Activated naive CD4-positive, alpha-beta T cell treated with anti-CD3 and anti-CD28 coated beads for 36 hours (primary cell): Measurements from ENCODE around the gene MYH15. TPM values are rescaled to one million over a fixed set of nuclear protein-coding genes. Genes with fewer than 3 reads are reported as not detected.

Source experiments
- CTCF ChIA-PET: fragments of 350-600 bp; sonication (Branson Sonifier 250); formaldehyde crosslinking; loops from one replicate; lab custom pipeline; 2021; ENCODE audit warnings: antibody characterized with exemption; lab: Charles Lee
- DNase-seq: peaks from one replicate; pipeline ENCODE4 v3.0.0-alpha.2; 2020
- H3K27ac Mint-ChIP-seq: one replicate; pipeline ENCODE4 v1.8.0; 2021; ENCODE audit warnings: mild to moderate bottlenecking, mixed read lengths
- H3K27me3 Mint-ChIP-seq: one replicate; pipeline ENCODE4 v1.8.0; 2021; ENCODE audit warnings: low read depth, mixed read lengths
- H3K36me3 Mint-ChIP-seq: one replicate; pipeline ENCODE4 v1.8.0; 2021; ENCODE audit warnings: low read depth, mixed read lengths
- H3K4me1 Mint-ChIP-seq: one replicate; pipeline ENCODE4 v1.8.0; 2021; ENCODE audit warnings: low read depth, mixed read lengths
- H3K4me3 Mint-ChIP-seq: one replicate; pipeline ENCODE4 v1.8.0; 2021; ENCODE audit warnings: mild to moderate bottlenecking, moderate library complexity, mixed read lengths
- H3K9me3 Mint-ChIP-seq: one replicate; pipeline ENCODE4 v1.8.0; 2021; ENCODE audit warnings: mixed read lengths
- intact Hi-C: fragments of 100-400 bp; cut with micrococcal nuclease; formaldehyde crosslinking; loops from one replicate; pipeline ENCODE4 v1.15.1; 2023
- total RNA-seq, 2 experiments: library from RNA; stranded (reverse); gene quantifications; one replicate each; pipeline ENCODE4 v1.2.3, GENCODE V29; 2021

Gene MYH15
- total RNA-seq, 2 experiments from 2014 or later: 0.07 TPM; not detected in 1

- intact Hi-C loops: no loop called here
- H3K36me3 Mint-ChIP-seq: no peaks in the 10 kb centered on the region
- peaks cover 2% of the 10 kb centered on the region for H3K4me1 Mint-ChIP-seq
- DNase-seq: no peak
- no peak overlapping the region for H3K27ac Mint-ChIP-seq
- H3K4me3 Mint-ChIP-seq: no peak overlapping the region
- H3K9me3 Mint-ChIP-seq: no peaks in the 10 kb centered on the region
- H3K27me3 Mint-ChIP-seq: no peaks in the 10 kb centered on the region
- CTCF ChIA-PET: no interaction called here
Observed at GRCh38 chr3:108378153-108378951, 132.0 kb downstream of the MYH15 start.

- CTCF ChIA-PET: no interaction called here
- H3K36me3 Mint-ChIP-seq: no peaks in the 10 kb centered on the region
- DNase-seq: no peak
- H3K27ac Mint-ChIP-seq: no peak overlapping the region
- H3K9me3 Mint-ChIP-seq: no peaks in the 10 kb centered on the region
- H3K4me1 Mint-ChIP-seq: peaks cover 2% of the 10 kb centered on the region
- intact Hi-C loops: no loop called here
- no peak overlapping the region for H3K4me3 Mint-ChIP-seq
- no peaks in the 10 kb centered on the region for H3K27me3 Mint-ChIP-seq
Observed at GRCh38 chr3:108377384-108377783, 133.0 kb downstream of the MYH15 start.

- H3K27ac Mint-ChIP-seq: no peak overlapping the region
- no peak overlapping the region for H3K4me3 Mint-ChIP-seq
- CTCF ChIA-PET: no interaction called here
- DNase-seq: no peak
- no peaks in the 10 kb centered on the region for H3K36me3 Mint-ChIP-seq
- intact Hi-C loops: no loop called here
- no peaks in the 10 kb centered on the region for H3K27me3 Mint-ChIP-seq
- H3K9me3 Mint-ChIP-seq: no peaks in the 10 kb centered on the region
- no peaks in the 10 kb centered on the region for H3K4me1 Mint-ChIP-seq
Observed at GRCh38 chr3:108376026-108376425, 134.4 kb downstream of the MYH15 start.

- no peak for DNase-seq
- H3K27me3 Mint-ChIP-seq: no peaks in the 10 kb centered on the region
- H3K27ac Mint-ChIP-seq: no peak overlapping the region
- CTCF ChIA-PET: interaction anchor here (0.8 kb wide), 1 partner anchor 669 kb away, joined by 3 read pairs; no protein-coding TSS in a partner anchor
- no peak overlapping the region for H3K4me3 Mint-ChIP-seq
- no peaks in the 10 kb centered on the region for H3K9me3 Mint-ChIP-seq
- intact Hi-C loops: no loop called here
- no peaks in the 10 kb centered on the region for H3K36me3 Mint-ChIP-seq
- no peaks in the 10 kb centered on the region for H3K4me1 Mint-ChIP-seq
Observed at GRCh38 chr3:108359011-108359410, 151.4 kb downstream of the MYH15 start.

- CTCF ChIA-PET: no interaction called here
- Mint-ChIP-seq H3K27me3 (no peaks in the 10 kb centered on the region), H3K27ac (no peak overlapping the region), H3K4me1 (no peaks in the 10 kb centered on the region), H3K4me3 (no peak overlapping the region), H3K36me3 (no peaks in the 10 kb centered on the region), H3K9me3 (no peaks in the 10 kb centered on the region)
- no peak for DNase-seq
- intact Hi-C loops: no loop called here
Observed at GRCh38 chr3:108357042-108357441, 153.4 kb downstream of the MYH15 start.

DNA sequence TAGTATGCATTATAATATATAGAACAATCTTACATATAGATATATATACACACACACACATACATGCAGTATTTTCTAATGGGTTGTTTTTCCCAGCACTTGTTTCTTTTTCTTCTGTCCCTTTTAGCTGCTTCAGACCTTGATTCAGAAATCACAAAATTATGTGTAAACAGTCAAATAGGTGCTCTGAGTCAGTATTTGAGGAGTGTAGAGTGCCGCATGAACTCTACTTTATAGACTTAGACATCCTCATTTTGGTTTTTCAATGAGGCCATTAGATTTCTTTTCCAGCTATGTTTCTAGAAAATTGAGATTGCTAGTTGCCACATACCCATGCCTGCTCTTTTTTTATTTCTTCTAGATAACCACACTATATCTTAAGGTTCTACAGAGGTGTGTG, 155.8 kb downstream of the MYH15 start:
- H3K27me3 Mint-ChIP-seq: no peaks in the 10 kb centered on the region
- no peak overlapping the region for H3K27ac Mint-ChIP-seq
- no peak for DNase-seq
- H3K4me1 Mint-ChIP-seq: no peaks in the 10 kb centered on the region
- H3K4me3 Mint-ChIP-seq: no peak overlapping the region
- no peaks in the 10 kb centered on the region for H3K36me3 Mint-ChIP-seq
- H3K9me3 Mint-ChIP-seq: no peaks in the 10 kb centered on the region
- CTCF ChIA-PET: no interaction called here
- intact Hi-C loops: no loop called here

- no peak overlapping the region for H3K4me3 Mint-ChIP-seq
Observed at GRCh38 chr3:108352176-108352575, 158.2 kb downstream of the MYH15 start.

GRCh38 chr3:108346301-108347227, 163.8 kb downstream of the MYH15 start:
- H3K4me3 Mint-ChIP-seq: no peak overlapping the region
- no peak overlapping the region for H3K27ac Mint-ChIP-seq
- intact Hi-C loops: no loop called here
- no peak for DNase-seq
- CTCF ChIA-PET: interaction anchor here (0.7 to 1.3 kb wide), 2 partner anchors 205 to 583 kb away, joined by 3 read pairs; no protein-coding TSS in a partner anchor
- no peaks in the 10 kb centered on the region for H3K27me3 Mint-ChIP-seq
- H3K36me3 Mint-ChIP-seq: no peaks in the 10 kb centered on the region
- H3K9me3 Mint-ChIP-seq: no peaks in the 10 kb centered on the region
- H3K4me1 Mint-ChIP-seq: peaks cover 9% of the 10 kb centered on the region

More at GRCh38 chr3:108352176-108352575, 158.2 kb downstream of the MYH15 start:
- no peaks in the 10 kb centered on the region for H3K9me3 Mint-ChIP-seq
- CTCF ChIA-PET: no interaction called here
- no peaks in the 10 kb centered on the region for H3K4me1 Mint-ChIP-seq
- no peaks in the 10 kb centered on the region for H3K27me3 Mint-ChIP-seq
- H3K27ac Mint-ChIP-seq: no peak overlapping the region
- no peak for DNase-seq
- intact Hi-C loops: no loop called here
- H3K36me3 Mint-ChIP-seq: no peaks in the 10 kb centered on the region

- no peaks in the 10 kb centered on the region for H3K9me3 Mint-ChIP-seq
- no peak overlapping the region for H3K27ac Mint-ChIP-seq
- H3K27me3 Mint-ChIP-seq: no peaks in the 10 kb centered on the region
- CTCF ChIA-PET: interaction anchor here (1.1 to 1.3 kb wide), 3 partner anchors 13 to 418 kb away, joined by 3 to 6 read pairs (median 3); no protein-coding TSS in a partner anchor
- DNase-seq: no peak
- intact Hi-C loops: no loop called here
- peaks cover 9% of the 10 kb centered on the region for H3K4me1 Mint-ChIP-seq
- H3K4me3 Mint-ChIP-seq: no peak overlapping the region
- no peaks in the 10 kb centered on the region for H3K36me3 Mint-ChIP-seq
Observed at GRCh38 chr3:108345492-108346205, 164.7 kb downstream of the MYH15 start.

GRCh38 chr3:108343491-108343890, 166.9 kb downstream of the MYH15 start:
- CTCF ChIA-PET: interaction anchor here (0.7 to 1.8 kb wide), 4 partner anchors 40 to 510 kb away, joined by 3 to 7 read pairs (median 4); no protein-coding TSS in a partner anchor
- Mint-ChIP-seq H3K27me3 (no peaks in the 10 kb centered on the region), H3K4me1 (peaks cover 13% of the 10 kb centered on the region), H3K9me3 (no peaks in the 10 kb centered on the region), H3K4me3 (no peak overlapping the region), H3K36me3 (no peaks in the 10 kb centered on the region), H3K27ac (no peak overlapping the region)
- intact Hi-C loops: loop anchor here (2.0 to 5.0 kb wide), 3 partner anchors 45 to 134 kb away; no protein-coding TSS in a partner anchor
- no peak for DNase-seq

DNA sequence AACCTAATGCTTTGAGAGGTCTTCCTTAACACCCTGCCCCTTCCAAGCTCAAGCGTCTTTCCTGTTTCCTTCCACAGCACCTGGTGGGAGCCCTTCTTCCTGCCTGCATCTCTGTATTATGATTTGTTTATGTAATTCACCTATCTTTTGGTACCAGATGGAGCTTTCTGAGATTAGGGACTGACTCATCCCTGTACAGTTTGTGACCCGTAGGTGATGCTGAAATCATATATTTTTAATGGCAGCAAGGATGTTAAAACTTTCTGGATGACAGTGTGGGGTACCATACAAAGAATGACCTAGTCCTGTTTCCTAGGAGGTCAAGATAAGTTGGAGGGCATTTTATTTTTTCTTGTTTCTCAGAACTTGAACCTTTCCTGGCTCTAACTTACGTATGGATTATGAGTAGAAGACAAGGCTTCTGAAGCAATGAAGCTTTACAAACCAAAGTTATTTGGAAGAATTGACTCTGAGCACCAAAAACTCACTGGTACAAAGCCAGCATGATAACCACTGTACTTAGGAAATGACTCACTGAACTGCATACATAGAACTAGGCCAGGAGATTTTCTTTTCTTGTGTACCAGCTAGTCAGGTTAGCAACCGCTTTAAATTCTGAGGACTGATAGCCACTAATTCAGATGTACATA, 167.4 kb downstream of the MYH15 start:
- Mint-ChIP-seq H3K27ac (no peak overlapping the region), H3K4me3 (no peak overlapping the region), H3K27me3 (no peaks in the 10 kb centered on the region), H3K9me3 (no peaks in the 10 kb centered on the region), H3K4me1 (peaks cover 13% of the 10 kb centered on the region), H3K36me3 (no peaks in the 10 kb centered on the region)
- CTCF ChIA-PET: interaction anchor here (0.6 to 1.8 kb wide), 5 partner anchors 39 to 285 kb away, joined by 3 to 7 read pairs (median 3); no protein-coding TSS in a partner anchor
- no peak for DNase-seq
- intact Hi-C loops: loop anchor here (2.0 to 5.0 kb wide), 3 partner anchors 46 to 134 kb away; no protein-coding TSS in a partner anchor
